Measurements from ENCODE around the gene SERINC1. TPM values are rescaled to one million over a fixed set of nuclear protein-coding genes. Genes with fewer than 3 reads are reported as not detected.
"Not testable (repeated sequence)": the region's sequence is repeated elsewhere in the genome, so short reads cannot be mapped to it uniquely, and the experiment has no call there.

The SERINC1 gene
- total and polyA plus RNA-seq, 7 experiments from 2014 or later, result 63.7 to 141 (median 130) TPM

GRCh38 chr6:122472022-122472340 is 374 bp upstream of the SERINC1 start:
- Histone ChIP-seq H3K36me3 (ENCODE audit: control insufficient read depth in 2 of 3, insufficient read depth in 3 of 3, low read length in 3 of 3) (peaks cover 0 to 6% (median 0%) of the 10 kb centered on the region in 3 experiments), H3K4me3 (ENCODE audit: low read length) (peak overlapping the region; percentile 87), H3K27ac (ENCODE audit: low read depth, low read length) (peak overlapping the region; percentile 98), H3K9me3 (ENCODE audit: control insufficient read depth in 2 of 3, low read length in 3 of 3) (no peaks in the 10 kb centered on the region), H3K27me3 (ENCODE audit: control insufficient read depth in 2 of 2, insufficient read depth in 2 of 2, low read length in 2 of 2) (no peaks in the 10 kb centered on the region), H3K4me1 (ENCODE audit: control insufficient read depth in 2 of 2, insufficient read depth in 2 of 2, low read length in 2 of 2) (peaks cover 27 to 28% of the 10 kb centered on the region in 2 donors)
- DNase-seq (no peak), ATAC-seq (peak; percentile 42)
- POLR2A ChIA-PET, result interaction anchor here (0.6 to 2.5 kb wide), 17 partner anchors 9 to 1189 kb away, joined by 3 to 20 read pairs (median 6); partner anchors contain the start of genes HSF2 and TBC1D32
- peak overlapping the region; percentile 99 to 100 (median 100) for H3K27ac Mint-ChIP-seq
- intact Hi-C loops (cut with micrococcal nuclease), result loop anchor here (5.0 kb wide), 3 partner anchors 90 to 365 kb away; partner anchors contain the start of gene PKIB (in 1 of the 2)
- H3K4me3 Mint-ChIP-seq, result peak overlapping the region; percentile 98 to 100 (median 100)
- H3K27me3 Mint-ChIP-seq, result peaks cover 0 to 3% (median 0%) of the 10 kb centered on the region in 5 donors
- H3K36me3 Mint-ChIP-seq, result peaks cover 6 to 31% (median 20%) of the 10 kb centered on the region in 5 donors
- CTCF ChIA-PET, result interaction anchor here (1.1 kb wide), 1 partner anchor 73 kb away, joined by 3 read pairs; the partner anchor contains the start of gene HSF2
- peaks cover 0 to 5% (median 0%) of the 10 kb centered on the region in 11 donors for H3K9me3 Mint-ChIP-seq
- peaks cover 20 to 47% (median 38%) of the 10 kb centered on the region in 7 donors for H3K4me1 Mint-ChIP-seq

DNA sequence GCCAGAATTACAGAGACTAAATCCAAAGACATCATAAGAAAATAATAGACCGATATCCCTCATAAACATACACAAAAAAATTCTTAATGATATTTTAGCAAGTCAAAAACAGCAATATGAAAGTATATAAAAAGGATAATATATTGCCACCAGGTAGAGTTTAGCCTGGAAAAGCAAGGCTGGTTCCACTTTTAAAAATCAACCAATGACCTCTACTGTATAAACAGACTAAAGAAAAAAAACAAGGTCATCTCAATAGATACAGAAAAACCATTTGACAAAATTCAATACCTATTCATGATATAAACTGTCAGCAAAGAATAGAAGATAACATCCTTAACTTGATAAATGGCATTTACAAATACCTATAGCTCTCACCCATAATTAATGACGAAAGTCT is 9.7 kb downstream of the SERINC1 start:
- Mint-ChIP-seq H3K27ac (peak overlapping the region in 6 of 9 donors; percentile 2 to 66 (median 22)), H3K9me3 (no peaks in the 10 kb centered on the region), H3K4me1 (peaks cover 38 to 100% (median 96%) of the 10 kb centered on the region in 7 donors), H3K27me3 (no peaks in the 10 kb centered on the region), H3K4me3 (peak overlapping the region in 9 of 10 donors; percentile 43 to 98 (median 53)), H3K36me3 (peaks cover 14 to 56% (median 35%) of the 10 kb centered on the region in 5 donors)
- ATAC-seq (no peak), DNase-seq (no peak)
- H3K36me3 ChIP-seq (ENCODE audit: control insufficient read depth in 2 of 3, insufficient read depth in 3 of 3, low read length in 3 of 3), result peaks cover 11 to 18% (median 12%) of the 10 kb centered on the region in 3 experiments
- H3K4me3 ChIP-seq (ENCODE audit: low read length), result no peak overlapping the region
- ChIA-PET CTCF (no interaction called here), POLR2A (no interaction called here)
- intact Hi-C loops (cut with micrococcal nuclease), result loop anchor here in 1 of 2 donors (2.0 kb wide), 1 partner anchor 15 kb away; no protein-coding TSS in a partner anchor
- no peaks in the 10 kb centered on the region for H3K9me3 ChIP-seq (ENCODE audit: control insufficient read depth in 2 of 3, low read length in 3 of 3)
- H3K27me3 ChIP-seq (ENCODE audit: control insufficient read depth in 2 of 2, insufficient read depth in 2 of 2, low read length in 2 of 2), result no peaks in the 10 kb centered on the region
- H3K27ac ChIP-seq (ENCODE audit: low read depth, low read length), result no peak overlapping the region
- H3K4me1 ChIP-seq (ENCODE audit: control insufficient read depth in 2 of 2, insufficient read depth in 2 of 2, low read length in 2 of 2), result peaks cover 74 to 79% of the 10 kb centered on the region in 2 donors

- Mint-ChIP-seq H3K36me3 (peaks cover 11 to 46% (median 26%) of the 10 kb centered on the region in 5 donors), H3K4me3 (peak overlapping the region in 9 of 10 donors; percentile 31 to 98 (median 53)), H3K4me1 (peaks cover 32 to 98% (median 87%) of the 10 kb centered on the region in 7 donors), H3K27ac (peak overlapping the region in 7 of 9 donors; percentile 13 to 83 (median 61))
- H3K9me3 ChIP-seq (ENCODE audit: control insufficient read depth in 2 of 3, low read length in 3 of 3); H3K27me3 ChIP-seq (ENCODE audit: control insufficient read depth in 2 of 2, insufficient read depth in 2 of 2, low read length in 2 of 2); ATAC-seq; H3K27me3 Mint-ChIP-seq; CTCF ChIA-PET; DNase-seq; H3K9me3 Mint-ChIP-seq; H3K4me3 ChIP-seq (ENCODE audit: low read length): not testable (repeated sequence)
- peaks cover 11 to 28% (median 21%) of the 10 kb centered on the region in 3 experiments for H3K36me3 ChIP-seq (ENCODE audit: control insufficient read depth in 2 of 3, insufficient read depth in 3 of 3, low read length in 3 of 3)
- POLR2A ChIA-PET, result interaction anchor here (1.0 to 2.4 kb wide), 3 partner anchors 10 to 78 kb away, joined by 3 to 12 read pairs (median 5); partner anchors contain the start of gene SERINC1
- H3K4me1 ChIP-seq (ENCODE audit: control insufficient read depth in 2 of 2, insufficient read depth in 2 of 2, low read length in 2 of 2), result peaks cover 64 to 65% of the 10 kb centered on the region in 2 donors
- intact Hi-C loops (cut with micrococcal nuclease), result loop anchor here in 1 of 2 donors (1.0 kb wide), 1 partner anchor 8 kb away; no protein-coding TSS in a partner anchor
- H3K27ac ChIP-seq (ENCODE audit: low read depth, low read length), result peak overlapping the region; percentile 9
Observed at GRCh38 chr6:122459865-122460416, 11.7 kb downstream of the SERINC1 start.

- H3K36me3 ChIP-seq (ENCODE audit: control insufficient read depth in 2 of 3, insufficient read depth in 3 of 3, low read length in 3 of 3), result peaks cover 16 to 34% (median 21%) of the 10 kb centered on the region in 3 experiments
- Mint-ChIP-seq H3K4me1 (peaks cover 33 to 98% (median 87%) of the 10 kb centered on the region in 7 donors), H3K36me3 (peaks cover 13 to 50% (median 28%) of the 10 kb centered on the region in 5 donors), H3K27me3 (no peaks in the 10 kb centered on the region), H3K4me3 (peak overlapping the region in 8 of 10 donors; percentile 35 to 98 (median 48)), H3K9me3 (no peaks in the 10 kb centered on the region), H3K27ac (peak overlapping the region in 8 of 9 donors; percentile 27 to 83 (median 52))
- ChIA-PET POLR2A (interaction anchor here (1.0 to 2.4 kb wide), 3 partner anchors 9 to 77 kb away, joined by 3 to 12 read pairs (median 5); partner anchors contain the start of gene SERINC1), CTCF (interaction anchor here (0.6 kb wide), 1 partner anchor 72 kb away, joined by 3 read pairs; no protein-coding TSS in a partner anchor)
- no peak for DNase-seq
- ATAC-seq, result peak; percentile 12
- H3K4me3 ChIP-seq (ENCODE audit: low read length), result no peak overlapping the region
- no peaks in the 10 kb centered on the region for H3K9me3 ChIP-seq (ENCODE audit: control insufficient read depth in 2 of 3, low read length in 3 of 3)
- intact Hi-C loops (cut with micrococcal nuclease), result loop anchor here in 1 of 2 donors (1.0 kb wide), 1 partner anchor 9 kb away; no protein-coding TSS in a partner anchor
- H3K27ac ChIP-seq (ENCODE audit: low read depth, low read length), result peak overlapping the region; percentile 41
- no peaks in the 10 kb centered on the region for H3K27me3 ChIP-seq (ENCODE audit: control insufficient read depth in 2 of 2, insufficient read depth in 2 of 2, low read length in 2 of 2)
- peaks cover 57 to 60% of the 10 kb centered on the region in 2 donors for H3K4me1 ChIP-seq (ENCODE audit: control insufficient read depth in 2 of 2, insufficient read depth in 2 of 2, low read length in 2 of 2)
Observed at GRCh38 chr6:122459240-122459639, 12.4 kb downstream of the SERINC1 start.

DNA sequence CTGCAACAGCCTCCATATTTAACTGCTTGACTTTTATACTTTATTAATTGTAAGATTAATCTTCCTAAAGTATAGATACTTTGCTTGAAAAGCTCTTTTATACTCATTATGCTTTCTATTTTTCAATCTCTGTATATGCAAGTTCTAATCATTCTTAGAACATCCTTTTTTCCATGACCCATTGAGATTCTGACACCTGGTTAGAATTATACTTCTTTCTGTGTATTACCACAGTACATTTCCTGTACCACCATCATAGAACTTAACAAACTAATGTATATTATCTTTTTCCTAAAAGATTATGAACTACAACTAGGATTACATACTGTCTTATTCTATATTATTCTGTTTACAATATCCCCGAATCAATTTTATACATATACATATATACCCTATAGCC is 13.5 kb downstream of the SERINC1 start:
- H3K9me3 ChIP-seq (ENCODE audit: control insufficient read depth in 2 of 3, low read length in 3 of 3), result no peaks in the 10 kb centered on the region
- DNase-seq (no peak), ATAC-seq (no peak)
- peaks cover 17 to 44% (median 20%) of the 10 kb centered on the region in 3 experiments for H3K36me3 ChIP-seq (ENCODE audit: control insufficient read depth in 2 of 3, insufficient read depth in 3 of 3, low read length in 3 of 3)
- no peaks in the 10 kb centered on the region for H3K27me3 ChIP-seq (ENCODE audit: control insufficient read depth in 2 of 2, insufficient read depth in 2 of 2, low read length in 2 of 2)
- H3K36me3 Mint-ChIP-seq, result peaks cover 18 to 47% (median 28%) of the 10 kb centered on the region in 5 donors
- H3K4me1 Mint-ChIP-seq, result peaks cover 33 to 98% (median 82%) of the 10 kb centered on the region in 7 donors
- no peaks in the 10 kb centered on the region for H3K9me3 Mint-ChIP-seq
- ChIA-PET POLR2A (interaction anchor here (1.0 kb wide), 1 partner anchor 42 kb away, joined by 3 read pairs; no protein-coding TSS in a partner anchor), CTCF (no interaction called here)
- no peak overlapping the region for H3K4me3 ChIP-seq (ENCODE audit: low read length)
- intact Hi-C loops (cut with micrococcal nuclease), result no loop called here
- peaks cover 46 to 48% of the 10 kb centered on the region in 2 donors for H3K4me1 ChIP-seq (ENCODE audit: control insufficient read depth in 2 of 2, insufficient read depth in 2 of 2, low read length in 2 of 2)
- peak overlapping the region; percentile 25 for H3K27ac ChIP-seq (ENCODE audit: low read depth, low read length)
- peak overlapping the region in 7 of 9 donors; percentile 4 to 83 (median 33) for H3K27ac Mint-ChIP-seq
- peak overlapping the region in 5 of 10 donors; percentile 1 to 98 (median 44) for H3K4me3 Mint-ChIP-seq
- H3K27me3 Mint-ChIP-seq, result no peaks in the 10 kb centered on the region

- DNase-seq; H3K9me3 ChIP-seq (ENCODE audit: control insufficient read depth in 2 of 3, low read length in 3 of 3); H3K27me3 Mint-ChIP-seq; H3K4me3 ChIP-seq (ENCODE audit: low read length); ATAC-seq; H3K27ac ChIP-seq (ENCODE audit: low read depth, low read length); H3K4me3 Mint-ChIP-seq; H3K9me3 Mint-ChIP-seq; H3K27me3 ChIP-seq (ENCODE audit: control insufficient read depth in 2 of 2, insufficient read depth in 2 of 2, low read length in 2 of 2): not testable (repeated sequence)
- Histone ChIP-seq H3K4me1 (ENCODE audit: control insufficient read depth in 2 of 2, insufficient read depth in 2 of 2, low read length in 2 of 2) (peaks cover 21 to 25% of the 10 kb centered on the region in 2 donors), H3K36me3 (ENCODE audit: control insufficient read depth in 2 of 3, insufficient read depth in 3 of 3, low read length in 3 of 3) (peaks cover 22 to 69% (median 33%) of the 10 kb centered on the region in 3 experiments)
- H3K27ac Mint-ChIP-seq, result peak overlapping the region in 4 of 9 donors; percentile 3 to 76 (median 69)
- H3K36me3 Mint-ChIP-seq, result peaks cover 22 to 57% (median 40%) of the 10 kb centered on the region in 5 donors
- CTCF ChIA-PET, result interaction anchor here (1.5 kb wide), 1 partner anchor 10 kb away, joined by 5 read pairs; no protein-coding TSS in a partner anchor
- H3K4me1 Mint-ChIP-seq, result peaks cover 22 to 87% (median 64%) of the 10 kb centered on the region in 7 donors
- intact Hi-C loops (cut with micrococcal nuclease), result loop anchor here in 1 of 2 donors (2.0 kb wide), 1 partner anchor 24 kb away; no protein-coding TSS in a partner anchor
- POLR2A ChIA-PET, result interaction anchor here (0.7 kb wide), 1 partner anchor 17 kb away, joined by 3 read pairs; the partner anchor contains the start of gene SERINC1
Observed at GRCh38 chr6:122455116-122455515, 16.5 kb downstream of the SERINC1 start.

Data from naive thymus-derived CD4-positive, alpha-beta T cell (primary cell).